A549 (cell line): ENCODE measurements around the gene FMNL2. TPM values are rescaled to one million over a fixed set of nuclear protein-coding genes. Genes with fewer than 3 reads are reported as not detected.

ENCODE experiments used
- ATAC-seq, 2 experiments: fragments of 200-7000 bp in 1 of 2; fragments of >200 bp in 1 of 2; cut with Nextera tagmentation in 1 of 2; cut with Tn5 transposase in 1 of 2; 3 replicates each; pipeline versions ENCODE4 v1.8.0 to v1.9.1; 2018 to 2020; ENCODE audit warnings: mild to moderate bottlenecking in 1 of 2, moderate library complexity in 1 of 2
- CTCF ChIA-PET: fragments of 300-600 bp; sonication (Branson Sonifier 250); formaldehyde crosslinking; extraction: SDS; loops from one replicate; lab custom pipeline; 2021; ENCODE audit warnings: antibody characterized with exemption, inconsistent platforms; lab: Yijun Ruan, JAX
- POLR2A ChIA-PET: fragments of 350-600 bp; formaldehyde crosslinking; extraction: SDS; loops from one replicate; lab custom pipeline; 2021; ENCODE audit warnings: antibody characterized with exemption, inconsistent platforms; lab: Yijun Ruan, JAX
- DNase-seq, 2 experiments: peaks; one replicate each; pipeline versions ENCODE4 v3.0.0 to v3.0.0-alpha.2; 2011 to 2016; ENCODE audit warnings: low read depth in 1 of 2, low spot score in 1 of 2
- FAIRE-seq: peaks from 2 replicates; lab custom pipeline; 2011; peaks lifted over from hg19 to GRCh38; lab: Jason Lieb, UNC
- H3K27ac ChIP-seq, 2 experiments: fragments of >200 bp; sonication (Bioruptor Twin); formaldehyde crosslinking; 3 replicates each; pipeline ENCODE4 v1.5.1; 2016 to 2017
- H3K4me1 ChIP-seq: fragments of >200 bp; sonication (Bioruptor Twin); formaldehyde crosslinking; 3 replicates; pipeline ENCODE4 v1.6.1; 2016
- H3K4me2 ChIP-seq: fragments of >200 bp; sonication (Bioruptor Twin); formaldehyde crosslinking; 3 replicates; pipeline ENCODE4 v1.6.1; 2016
- H3K4me3 ChIP-seq: fragments of >200 bp; sonication (Bioruptor Twin); formaldehyde crosslinking; 3 replicates; pipeline ENCODE4 v1.5.1; 2016
- H3K9me3 ChIP-seq: fragments of >200 bp; sonication (Bioruptor Twin); formaldehyde crosslinking; 3 replicates; pipeline ENCODE4 v1.6.1; 2016
- CHD2 ChIP-seq: fragments of 150-350 bp; IDR thresholded peaks from 2 replicates; pipeline ENCODE4 v1.6.1; 2014; ENCODE audit warnings: low read length; ENCODE audit not compliant: partially characterized antibody
- EHMT2 ChIP-seq: fragments of 200-600 bp; sonication (generic); IDR thresholded peaks from 2 replicates; pipeline ENCODE4 v1.6.1; 2016; ENCODE audit warnings: antibody characterized with exemption, low read depth, mild to moderate bottlenecking, moderate library complexity
- FOSB ChIP-seq: fragments of 250-450 bp; sonication (Bioruptor Pico); IDR thresholded peaks from 2 replicates; pipeline ENCODE4 v1.5.0; 2020; ENCODE audit warnings: mild to moderate bottlenecking, moderate library complexity
- FOSL2 ChIP-seq, 2 experiments: fragments of 450-650 bp in 1 of 2; fragments of >200 bp in 1 of 2; sonication (Bioruptor Twin) in 1 of 2; formaldehyde crosslinking; IDR thresholded peaks; 2 replicates each; pipeline versions ENCODE4 v1.5.0 to v1.6.1; 2016 to 2020; ENCODE audit warnings: mild to moderate bottlenecking in 1 of 2, moderate library complexity in 1 of 2
- GATA3 ChIP-seq: IDR thresholded peaks from 2 replicates; pipeline ENCODE4 v1.6.1; 2012; ENCODE audit warnings: borderline replicate concordance
- HDAC2 ChIP-seq: fragments of 200-600 bp; sonication (generic); IDR thresholded peaks from 2 replicates; pipeline ENCODE4 v1.6.1; 2016
- HOXB13 ChIP-seq: fragments of 250-450 bp; sonication (Bioruptor Pico); IDR thresholded peaks from 2 replicates; pipeline ENCODE4 v1.5.0; 2020; ENCODE audit warnings: low read depth, mild to moderate bottlenecking, moderate library complexity
- JUN ChIP-seq, 2 experiments: fragments of >200 bp; sonication (Bioruptor Twin); formaldehyde crosslinking; IDR thresholded peaks; 2 replicates in 1 of 2; 3 replicates in 1 of 2; pipeline ENCODE4 v1.6.1; 2016 to 2017
- KDM5A ChIP-seq: fragments of 200-600 bp; sonication (generic); IDR thresholded peaks from 2 replicates; pipeline ENCODE4 v1.6.1; 2016; ENCODE audit warnings: antibody characterized with exemption, mild to moderate bottlenecking
- MAFK ChIP-seq: fragments of 450-650 bp; IDR thresholded peaks from 2 replicates; pipeline ENCODE4 v1.6.1; 2014; ENCODE audit not compliant: partially characterized antibody
- NR3C1 ChIP-seq: fragments of >200 bp; sonication (Bioruptor Twin); formaldehyde crosslinking; IDR thresholded peaks from 3 replicates; pipeline ENCODE4 v1.6.1; 2017
- PBX3 ChIP-seq: IDR thresholded peaks from 2 replicates; pipeline ENCODE4 v1.6.1; 2012
- PHF8 ChIP-seq: fragments of 200-600 bp; sonication (generic); IDR thresholded peaks from 2 replicates; pipeline ENCODE4 v1.6.1; 2016; ENCODE audit warnings: low read depth, mild to moderate bottlenecking, antibody characterized with exemption, moderate library complexity, borderline replicate concordance
- POLR2A ChIP-seq: IDR thresholded peaks from 2 replicates; pipeline ENCODE4 v1.6.1; 2012; ENCODE audit warnings: mild to moderate bottlenecking, low read length
- RAD21 ChIP-seq, 2 experiments: fragments of >200 bp in 1 of 2; sonication (Bioruptor Twin) in 1 of 2; formaldehyde crosslinking in 1 of 2; IDR thresholded peaks in 1 of 2; conservative IDR thresholded peaks in 1 of 2; 2 replicates in 1 of 2; 3 replicates in 1 of 2; pipeline ENCODE4 v1.6.1; 2012 to 2018; ENCODE audit warnings: inconsistent platforms in 1 of 2
- RARB ChIP-seq: fragments of 250-450 bp; sonication (Bioruptor Pico); IDR thresholded peaks from 2 replicates; pipeline ENCODE4 v1.8.0; 2021; ENCODE audit warnings: mild to moderate bottlenecking, moderate library complexity
- RCOR1 ChIP-seq: fragments of 150-350 bp; IDR thresholded peaks from 2 replicates; pipeline ENCODE4 v1.6.1; 2014; ENCODE audit warnings: antibody characterized with exemption, low read length, low read depth
- REST ChIP-seq: fragments of 200-600 bp; sonication (generic); IDR thresholded peaks from 2 replicates; pipeline ENCODE4 v1.6.1; 2016; ENCODE audit warnings: antibody characterized with exemption, mild to moderate bottlenecking, moderate library complexity
- RFX5 ChIP-seq: fragments of 450-650 bp; IDR thresholded peaks from 2 replicates; pipeline ENCODE4 v1.7.1; 2014; ENCODE audit warnings: antibody characterized with exemption, mild to moderate bottlenecking, moderate library complexity
- RNF2 ChIP-seq: fragments of 200-600 bp; sonication (generic); IDR thresholded peaks from 2 replicates; pipeline ENCODE4 v1.6.1; 2016; ENCODE audit warnings: low read depth, mild to moderate bottlenecking, antibody characterized with exemption, moderate library complexity, borderline replicate concordance
- SREBF2 ChIP-seq: fragments of 450-650 bp; IDR thresholded peaks from 2 replicates; pipeline ENCODE4 v1.6.1; 2014; ENCODE audit warnings: mild to moderate bottlenecking, moderate library complexity
- TFCP2L1 ChIP-seq: fragments of 250-450 bp; sonication (Bioruptor Pico); IDR thresholded peaks from 2 replicates; pipeline ENCODE4 v1.5.0; 2021; ENCODE audit warnings: mild to moderate bottlenecking
- TP53 ChIP-seq: fragments of 250-450 bp; sonication (Bioruptor Pico); IDR thresholded peaks from 2 replicates; pipeline ENCODE4 v1.5.0; 2021; ENCODE audit warnings: mild to moderate bottlenecking, moderate library complexity
- USF2 ChIP-seq: fragments of 450-650 bp; IDR thresholded peaks from 2 replicates; pipeline ENCODE4 v1.6.1; 2014; ENCODE audit warnings: antibody characterized with exemption
- WGBS: methylation state at CpG from one replicate; pipeline ENCODE4 v1.1.6; 2017; ENCODE audit errors: missing lambda C conversion rate; 5-methylcytosine and 5-hydroxymethylcytosine counted together
- polyA plus RNA-seq, 4 experiments: library from polyadenylated mRNA; depleted of rRNA in 3 of 4; stranded (reverse); fragments of >200 nt; fragmentation: RNase III in 1 of 4; extraction: RNeasy Plus Mini Kit Qiagen cat#74134 plus additional on column Dnase treatment in 1 of 4; gene quantifications; 2 replicates in 3 of 4; 3 replicates in 1 of 4; pipeline ENCODE4 v1.2.3, GENCODE V29; 2011 to 2017
- TF ChIP-seq, protein P1 (sequence below): fragments of >200 bp; sonication (Bioruptor Twin); formaldehyde crosslinking; IDR thresholded peaks from 3 replicates; pipeline ENCODE4 v1.6.1; 2016

Gene FMNL2
- polyA plus RNA-seq, 2 of the 4 experiments (the other 2 are of a cell fraction): 27.9 to 36.5 TPM

DNA sequence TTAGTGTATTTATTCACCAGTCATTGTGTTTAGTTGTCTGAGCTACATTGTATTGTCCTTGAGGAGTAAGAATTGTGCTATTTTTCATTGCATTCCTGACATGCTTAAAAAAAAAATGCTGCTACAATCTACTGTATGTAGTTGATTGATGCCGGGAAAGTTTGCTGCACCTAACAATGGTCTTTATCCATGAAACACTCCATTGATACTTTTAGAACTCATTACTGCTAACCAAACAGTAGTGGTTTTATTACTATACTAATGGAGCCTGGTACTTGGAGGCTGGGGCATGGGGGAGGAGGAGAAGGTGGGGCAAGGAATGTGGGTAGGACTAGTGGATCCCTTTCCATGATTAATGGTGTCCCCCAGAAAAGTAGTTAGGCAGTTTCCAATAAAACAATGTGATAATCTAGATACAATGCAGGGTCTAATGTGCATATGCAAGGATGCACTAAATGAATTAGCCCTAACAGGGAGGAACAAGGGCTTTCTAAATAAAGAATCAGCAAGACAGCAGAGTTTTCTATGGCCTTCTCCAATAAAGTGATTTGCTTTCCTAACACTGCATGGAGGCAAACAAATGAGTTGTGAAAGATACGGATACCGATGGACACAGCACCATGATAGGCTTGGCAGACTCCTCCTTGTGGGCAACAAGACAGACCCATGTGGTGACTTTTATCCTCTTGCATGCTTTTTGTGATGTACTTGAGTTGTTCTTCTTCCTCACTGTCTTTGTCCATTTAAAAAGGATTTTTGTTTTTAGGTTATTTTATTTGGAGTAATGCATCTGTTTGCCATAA, 78.5 kb downstream of the FMNL2 start:
- no peak for FAIRE-seq
- WGBS: 84% methylated on average over 3 of the region's 3 CpGs
- POLR2A ChIA-PET: no interaction called here
- H3K27ac ChIP-seq: 0 out of 6 replicates have a peak overlapping the region, but pooled peaks of 1 of the 2 experiments have one; percentile 4
- no peaks in the 10 kb centered on the region for H3K9me3 ChIP-seq
- no peak overlapping the region for H3K4me3 ChIP-seq
- no peak for TF ChIP-seq FOSL2 (IDR thresholded peaks at IDR 0.05)
- no peak for TF ChIP-seq FOSL2 (CRISPR knock-in tag; IDR thresholded peaks at IDR 0.05)
- no peak for TF ChIP-seq GATA3
- TF ChIP-seq PBX3: no peak
- TF ChIP-seq RNF2: no peak
- no peak for TF ChIP-seq KDM5A
- no peak for TF ChIP-seq REST
- no peak for TF ChIP-seq PHF8
- no peak for TF ChIP-seq RARB (CRISPR knock-in tag)
- no peak for TF ChIP-seq HDAC2
- TF ChIP-seq TP53 (CRISPR knock-in tag): no peak
- no peak for TF ChIP-seq NR3C1
- no peak for TF ChIP-seq SREBF2
- no peak for TF ChIP-seq MAFK
- TF ChIP-seq JUN (IDR thresholded peaks at IDR 0.05): no peak
- TF ChIP-seq RCOR1: no peak
- CTCF ChIA-PET: no interaction called here
- ATAC-seq: peak in 1 of 2 experiments; percentile 44; a peak in 3 of 6 replicates
- H3K4me1 ChIP-seq: peaks cover 80% of the 10 kb centered on the region
- DNase-seq: no peak
- H3K4me2 ChIP-seq: 0 out of 3 replicates have a peak overlapping the region, but pooled peaks have one; percentile 6

DNA sequence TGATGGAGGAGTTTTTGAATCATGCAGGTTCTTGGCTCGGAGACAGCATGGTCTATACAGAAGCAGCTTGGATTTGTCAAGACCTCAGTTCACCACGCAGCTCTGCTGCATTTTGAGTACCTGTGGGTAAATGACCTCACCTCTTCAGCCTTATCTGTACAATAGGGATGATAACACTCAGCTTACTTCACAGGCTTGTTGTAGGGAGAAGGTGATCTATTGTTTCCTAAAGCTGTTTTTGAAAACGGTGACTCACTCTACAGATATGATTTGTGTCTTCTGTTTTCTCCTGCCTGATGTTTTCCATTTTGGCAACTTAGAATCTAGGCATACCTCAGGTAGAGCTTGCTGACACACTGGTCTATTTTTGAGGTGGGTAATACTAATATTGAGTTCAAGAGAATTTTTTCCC, 80.3 kb downstream of the FMNL2 start:
- no peaks in the 10 kb centered on the region for H3K9me3 ChIP-seq
- ChIA-PET CTCF (interaction anchor here (0.6 to 0.9 kb wide), 2 partner anchors 15 to 1011 kb away, joined by 3 read pairs; no protein-coding TSS in a partner anchor), POLR2A (no interaction called here)
- DNase-seq: no peak
- peaks cover 87% of the 10 kb centered on the region for H3K4me1 ChIP-seq
- FAIRE-seq: no peak
- H3K27ac ChIP-seq: peak overlapping the region; percentile 4 to 53; a peak in 4 of 6 replicates
- peak; percentile 26 to 39; a peak in 2 of 6 replicates for ATAC-seq
- H3K4me3 ChIP-seq: no peak overlapping the region
- TF ChIP-seq RARB (CRISPR knock-in tag) (no peak), EHMT2 (no peak), RCOR1 (no peak), FOSL2 (IDR thresholded peaks at IDR 0.05) (no peak), FOSL2 (CRISPR knock-in tag; IDR thresholded peaks at IDR 0.05) (peak; percentile 51)
- peak overlapping the region; percentile 23; the same call in 2 of the 3 replicates for H3K4me2 ChIP-seq
- WGBS: 22% methylated on average over 3 of the region's 3 CpGs

GRCh38 chr2:152415796-152416195, 80.8 kb downstream of the FMNL2 start:
- H3K27ac ChIP-seq: peak overlapping the region in 1 of 2 experiments; percentile 53; a peak in 3 of 6 replicates
- DNase-seq (no peak), ATAC-seq (no peak), FAIRE-seq (no peak)
- ChIA-PET CTCF (interaction anchor here (0.6 to 1.5 kb wide), 3 partner anchors 9 to 1012 kb away, joined by 3 to 5 read pairs (median 4); no protein-coding TSS in a partner anchor), POLR2A (interaction anchor here (0.6 kb wide), 1 partner anchor 72 kb away, joined by 3 read pairs; no protein-coding TSS in a partner anchor)
- no peaks in the 10 kb centered on the region for H3K9me3 ChIP-seq
- 74% methylated on average over 3 of the region's 3 CpGs for WGBS
- peaks cover 87% of the 10 kb centered on the region for H3K4me1 ChIP-seq
- H3K4me3 ChIP-seq: no peak overlapping the region
- H3K4me2 ChIP-seq: peak overlapping the region; percentile 23; the same call in 2 of the 3 replicates
- TF ChIP-seq POLR2A (no peak), TFCP2L1 (CRISPR knock-in tag) (no peak), RFX5 (no peak), CHD2 (no peak), HOXB13 (CRISPR knock-in tag) (no peak), FOSB (CRISPR knock-in tag) (no peak), USF2 (no peak), RAD21 (conservative IDR thresholded peaks at IDR 0.05 in 1 of 2, IDR thresholded peaks at IDR 0.05 in 1 of 2) (no peak)
- TF ChIP-seq, protein P1, sequence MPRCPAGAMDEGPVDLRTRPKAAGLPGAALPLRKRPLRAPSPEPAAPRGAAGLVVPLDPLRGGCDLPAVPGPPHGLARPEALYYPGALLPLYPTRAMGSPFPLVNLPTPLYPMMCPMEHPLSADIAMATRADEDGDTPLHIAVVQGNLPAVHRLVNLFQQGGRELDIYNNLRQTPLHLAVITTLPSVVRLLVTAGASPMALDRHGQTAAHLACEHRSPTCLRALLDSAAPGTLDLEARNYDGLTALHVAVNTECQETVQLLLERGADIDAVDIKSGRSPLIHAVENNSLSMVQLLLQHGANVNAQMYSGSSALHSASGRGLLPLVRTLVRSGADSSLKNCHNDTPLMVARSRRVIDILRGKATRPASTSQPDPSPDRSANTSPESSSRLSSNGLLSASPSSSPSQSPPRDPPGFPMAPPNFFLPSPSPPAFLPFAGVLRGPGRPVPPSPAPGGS: no peak
